Measurements from ENCODE around the gene MAD1L1. TPM values are rescaled to one million over a fixed set of nuclear protein-coding genes. Genes with fewer than 3 reads are reported as not detected.
"Not testable (repeated sequence)": the region's sequence is repeated elsewhere in the genome, so short reads cannot be mapped to it uniquely, and the experiment has no call there.

Gene MAD1L1
- total RNA-seq, 2 experiments from 2014 or later = 157 to 160 TPM

- Histone ChIP-seq H3K27me3 (ENCODE audit: control insufficient read depth in 1 of 2, insufficient read depth in 2 of 2, low read length in 2 of 2) (no peaks in the 10 kb centered on the region), H3K4me1 (ENCODE audit: insufficient read depth, low read length) (peaks cover 26% of the 10 kb centered on the region), H3K27ac (ENCODE audit: low read depth in 1 of 2, low read length in 2 of 2) (no peak overlapping the region), H3K36me3 (ENCODE audit: insufficient read depth, low read length) (peaks cover 13% of the 10 kb centered on the region), H3K9me3 (ENCODE audit: control insufficient read depth in 1 of 2, insufficient read depth in 1 of 2, low read length in 2 of 2) (no peaks in the 10 kb centered on the region), H3K4me3 (ENCODE audit: low read length) (no peak overlapping the region)
- ChIA-PET CTCF (no interaction called here), POLR2A (no interaction called here)
- intact Hi-C loops (cut with DNase I, micrococcal nuclease) = no loop called here
- Mint-ChIP-seq H3K27ac (no peak overlapping the region), H3K4me1 (ENCODE audit: low read depth) (peaks cover 28% of the 10 kb centered on the region), H3K4me3 (no peak overlapping the region), H3K36me3 (ENCODE audit: low read depth) (peaks cover 17% of the 10 kb centered on the region), H3K27me3 (no peaks in the 10 kb centered on the region), H3K9me3 (no peaks in the 10 kb centered on the region)
- DNase-seq (no peak), ATAC-seq (ENCODE audit: poor library complexity) (no peak)
- TF ChIP-seq CTCF (IDR thresholded peaks at IDR 0.05) = no peak
Observed at GRCh38 chr7:1817061-1817712, 415.6 kb downstream of the MAD1L1 start.

- peaks cover 13% of the 10 kb centered on the region for H3K36me3 ChIP-seq (ENCODE audit: insufficient read depth, low read length)
- H3K27ac Mint-ChIP-seq; H3K27me3 Mint-ChIP-seq; H3K27me3 ChIP-seq (ENCODE audit: control insufficient read depth in 1 of 2, insufficient read depth in 2 of 2, low read length in 2 of 2); H3K4me3 ChIP-seq (ENCODE audit: low read length); POLR2A ChIA-PET; CTCF ChIA-PET; intact Hi-C loops (cut with DNase I, micrococcal nuclease); H3K4me3 Mint-ChIP-seq; H3K27ac ChIP-seq (ENCODE audit: low read depth in 1 of 2, low read length in 2 of 2); H3K9me3 Mint-ChIP-seq; ATAC-seq (ENCODE audit: poor library complexity); DNase-seq; H3K9me3 ChIP-seq (ENCODE audit: control insufficient read depth in 1 of 2, insufficient read depth in 1 of 2, low read length in 2 of 2); H3K36me3 Mint-ChIP-seq (ENCODE audit: low read depth): not testable (repeated sequence)
- peaks cover 21% of the 10 kb centered on the region for H3K4me1 Mint-ChIP-seq (ENCODE audit: low read depth)
- peaks cover 26% of the 10 kb centered on the region for H3K4me1 ChIP-seq (ENCODE audit: insufficient read depth, low read length)
Observed at GRCh38 chr7:1816451-1816850, 416.3 kb downstream of the MAD1L1 start.

GRCh38 chr7:1815551-1816281 is 417.0 kb downstream of the MAD1L1 start:
- H3K9me3 Mint-ChIP-seq; DNase-seq; H3K27me3 Mint-ChIP-seq; H3K4me3 ChIP-seq (ENCODE audit: low read length); H3K4me3 Mint-ChIP-seq; intact Hi-C loops (cut with DNase I, micrococcal nuclease); H3K27me3 ChIP-seq (ENCODE audit: control insufficient read depth in 1 of 2, insufficient read depth in 2 of 2, low read length in 2 of 2); CTCF ChIA-PET; H3K27ac ChIP-seq (ENCODE audit: low read depth in 1 of 2, low read length in 2 of 2); H3K36me3 Mint-ChIP-seq (ENCODE audit: low read depth); H3K27ac Mint-ChIP-seq; POLR2A ChIA-PET; ATAC-seq (ENCODE audit: poor library complexity); H3K9me3 ChIP-seq (ENCODE audit: control insufficient read depth in 1 of 2, insufficient read depth in 1 of 2, low read length in 2 of 2): not testable (repeated sequence)
- peaks cover 13% of the 10 kb centered on the region for H3K36me3 ChIP-seq (ENCODE audit: insufficient read depth, low read length)
- H3K4me1 ChIP-seq (ENCODE audit: insufficient read depth, low read length) = peaks cover 26% of the 10 kb centered on the region
- H3K4me1 Mint-ChIP-seq (ENCODE audit: low read depth) = peaks cover 17% of the 10 kb centered on the region

GRCh38 chr7:1815051-1815481 is 417.7 kb downstream of the MAD1L1 start:
- peaks cover 7% of the 10 kb centered on the region for H3K36me3 Mint-ChIP-seq (ENCODE audit: low read depth)
- no peak overlapping the region for H3K27ac Mint-ChIP-seq
- no peaks in the 10 kb centered on the region for H3K27me3 Mint-ChIP-seq
- DNase-seq (no peak), ATAC-seq (ENCODE audit: poor library complexity) (no peak)
- no peak overlapping the region for H3K4me3 Mint-ChIP-seq
- peaks cover 21% of the 10 kb centered on the region for H3K4me1 ChIP-seq (ENCODE audit: insufficient read depth, low read length)
- peaks cover 13% of the 10 kb centered on the region for H3K36me3 ChIP-seq (ENCODE audit: insufficient read depth, low read length)
- intact Hi-C loops (cut with DNase I, micrococcal nuclease) = no loop called here
- no peak overlapping the region for H3K4me3 ChIP-seq (ENCODE audit: low read length)
- H3K4me1 Mint-ChIP-seq (ENCODE audit: low read depth) = peaks cover 14% of the 10 kb centered on the region
- no peaks in the 10 kb centered on the region for H3K9me3 Mint-ChIP-seq
- H3K9me3 ChIP-seq (ENCODE audit: control insufficient read depth in 1 of 2, insufficient read depth in 1 of 2, low read length in 2 of 2) = peaks cover 0 to under 1% of the 10 kb centered on the region in 2 experiments
- ChIA-PET POLR2A (no interaction called here), CTCF (no interaction called here)
- H3K27ac ChIP-seq (ENCODE audit: low read depth in 1 of 2, low read length in 2 of 2) = no peak overlapping the region
- no peak for TF ChIP-seq CTCF (IDR thresholded peaks at IDR 0.05)
- H3K27me3 ChIP-seq (ENCODE audit: control insufficient read depth in 1 of 2, insufficient read depth in 2 of 2, low read length in 2 of 2) = no peaks in the 10 kb centered on the region
